Trophoblast cell (in vitro differentiated cells and primary cell): ENCODE data around the gene FASTKD1.
"Not testable (repeated sequence)": the region's sequence is repeated elsewhere in the genome, so short reads cannot be mapped to it uniquely, and the experiment has no call there.

Source experiments
- DNase-seq, 2 donors: peaks; one replicate each; pipeline ENCODE4 v3.0.0-alpha.2; 2016
- H2AFZ ChIP-seq: 2 replicates; pipeline ENCODE4 v1.6.1; 2013; ENCODE audit warnings: low read length, moderate library complexity, mild to moderate bottlenecking; ENCODE audit not compliant: insufficient read depth, poor library complexity
- H2AK5ac ChIP-seq: 2 replicates; pipeline ENCODE4 v1.6.1; 2013; ENCODE audit warnings: mild to moderate bottlenecking, low read length
- H2BK120ac ChIP-seq: 2 replicates; pipeline ENCODE4 v1.6.1; 2013; ENCODE audit warnings: low read length, mild to moderate bottlenecking, moderate library complexity; ENCODE audit not compliant: insufficient read depth, poor library complexity
- H2BK12ac ChIP-seq: 2 replicates; pipeline ENCODE4 v1.6.1; 2013; ENCODE audit warnings: mild to moderate bottlenecking, low read length, moderate library complexity
- H2BK5ac ChIP-seq: 2 replicates; pipeline ENCODE4 v1.6.1; 2013; ENCODE audit warnings: low read length, low read depth, moderate library complexity, mild to moderate bottlenecking; ENCODE audit not compliant: poor library complexity
- H3K14ac ChIP-seq: 2 replicates; pipeline ENCODE4 v1.6.1; 2013; ENCODE audit warnings: mild to moderate bottlenecking, low read length
- H3K18ac ChIP-seq: 2 replicates; pipeline ENCODE4 v1.6.1; 2013; ENCODE audit warnings: mild to moderate bottlenecking, low read length
- H3K23ac ChIP-seq: 2 replicates; pipeline ENCODE4 v1.6.1; 2013; ENCODE audit warnings: low read length
- H3K27ac ChIP-seq: 2 replicates; pipeline ENCODE4 v1.5.1; 2013; ENCODE audit warnings: low read depth, mild to moderate bottlenecking, inconsistent platforms, low read length, moderate library complexity
- H3K27me3 ChIP-seq: 2 replicates; pipeline ENCODE4 v1.6.1; 2013; ENCODE audit warnings: inconsistent platforms, mild to moderate bottlenecking, low read length, moderate library complexity; ENCODE audit not compliant: insufficient read depth
- H3K36me3 ChIP-seq, 2 experiments: 1 replicate in 1 of 2; 2 replicates in 1 of 2; pipeline ENCODE4 v1.6.1; 2013; ENCODE audit warnings: low read length in 2 of 2, mild to moderate bottlenecking in 2 of 2, moderate library complexity in 1 of 2; ENCODE audit not compliant: insufficient read depth in 2 of 2, control insufficient read depth in 1 of 2
- H3K4ac ChIP-seq: 2 replicates; pipeline ENCODE4 v1.6.1; 2013; ENCODE audit warnings: low read depth, mild to moderate bottlenecking, low read length, moderate library complexity
- H3K4me1 ChIP-seq, 2 experiments: 1 replicate in 1 of 2; 2 replicates in 1 of 2; pipeline ENCODE4 v1.6.1; 2013; ENCODE audit warnings: low read length in 2 of 2, mild to moderate bottlenecking in 2 of 2, moderate library complexity in 1 of 2; ENCODE audit not compliant: insufficient read depth in 2 of 2, control insufficient read depth in 1 of 2
- H3K4me2 ChIP-seq: 2 replicates; pipeline ENCODE4 v1.6.1; 2013; ENCODE audit warnings: inconsistent platforms, mild to moderate bottlenecking, low read length, moderate library complexity
- H3K4me3 ChIP-seq: 2 replicates; pipeline ENCODE4 v1.5.1; 2013; ENCODE audit warnings: mild to moderate bottlenecking, low read depth, low read length, inconsistent platforms
- H3K79me1 ChIP-seq: one replicate; pipeline ENCODE4 v1.6.1; 2013; ENCODE audit warnings: low read length
- H3K79me2 ChIP-seq: 2 replicates; pipeline ENCODE4 v1.6.1; 2013; ENCODE audit warnings: low read length, mild to moderate bottlenecking; ENCODE audit not compliant: control insufficient read depth, insufficient read depth, poor library complexity
- H3K9ac ChIP-seq: 2 replicates; pipeline ENCODE4 v1.6.1; 2013; ENCODE audit warnings: mild to moderate bottlenecking, low read length
- H3K9me3 ChIP-seq: 2 replicates; pipeline ENCODE4 v1.6.1; 2013; ENCODE audit warnings: low read depth, mild to moderate bottlenecking, control low read depth, inconsistent platforms, low read length; ENCODE audit not compliant: insufficient read depth
- H4K12ac ChIP-seq: 2 replicates; pipeline ENCODE4 v1.6.1; 2013; ENCODE audit warnings: low read depth, mild to moderate bottlenecking, low read length, moderate library complexity
- H4K8ac ChIP-seq: 2 replicates; pipeline ENCODE4 v1.6.1; 2013; ENCODE audit warnings: low read depth, mild to moderate bottlenecking, low read length, moderate library complexity
- H4K91ac ChIP-seq: one replicate; pipeline ENCODE4 v1.6.1; 2013; ENCODE audit warnings: low read depth, mild to moderate bottlenecking, low read length, moderate library complexity
- WGBS: extraction: QIAGEN DNeasy Blood & Tissue Kit; methylation state at CpG from one replicate; pipeline ENCODE4 v1.1.7; 2013; ENCODE audit warnings: missing lambda C conversion rate; ENCODE audit not compliant: insufficient read length, insufficient coverage; ENCODE audit errors: extremely low coverage; 5-methylcytosine and 5-hydroxymethylcytosine counted together

Gene FASTKD1

GRCh38 chr2:169584005-169584877, 10.6 kb upstream of the FASTKD1 start, which contains the start of gene PPIG:
TSS of gene PPIG (plus strand) at chr2:169584351. CDS start at chr2:169604042, 19,691 bp downstream.
- Histone ChIP-seq H3K4me3 (peak within 1 kb of the TSS; percentile 92), H4K12ac (peak within 1 kb of the TSS; percentile 91), H3K4ac (peak within 1 kb of the TSS; percentile 60), H3K4me2 (peak within 1 kb of the TSS; percentile 86), H3K14ac (peak within 1 kb of the TSS; percentile 81), H4K91ac (peak within 1 kb of the TSS; percentile 85), H3K9ac (peak within 1 kb of the TSS; percentile 81), H2AK5ac (peak within 1 kb of the TSS; percentile 1), H3K4me1 (no peaks in the 10 kb centered on the region), H4K8ac (peak within 1 kb of the TSS; percentile 98), H3K9me3 (no peaks in the 10 kb centered on the region), H2BK12ac (no peak within 1 kb of the TSS), H3K79me1 (peaks cover 7% of the 10 kb centered on the region), H3K27ac (peak within 1 kb of the TSS; percentile 82), H3K79me2 (peaks cover 13% of the 10 kb centered on the region), H3K27me3 (no peaks in the 10 kb centered on the region), H2BK120ac (peak within 1 kb of the TSS; percentile 73), H3K18ac (peak within 1 kb of the TSS; percentile 86), H3K36me3 (no peaks in the 10 kb centered on the region), H3K23ac (no peak within 1 kb of the TSS), H2BK5ac (peak within 1 kb of the TSS; percentile 87), H2AFZ (peak within 1 kb of the TSS; percentile 85)
- DNase-seq: peak; percentile 94 to 95
- WGBS: no CpG with 5 or more reads among the region's 49 CpGs

GRCh38 chr2:169583518-169583917, 9.9 kb upstream of the FASTKD1 start:
- Histone ChIP-seq H3K27ac (no peak overlapping the region), H3K9ac (no peak overlapping the region)

GRCh38 chr2:169582552-169583266, 9.0 kb upstream of the FASTKD1 start:
- not testable (repeated sequence) for H2BK120ac ChIP-seq, DNase-seq, H3K4ac ChIP-seq, H3K9me3 ChIP-seq, H3K27ac ChIP-seq, H3K79me1 ChIP-seq, H2BK12ac ChIP-seq, H3K14ac ChIP-seq, H3K27me3 ChIP-seq, H4K12ac ChIP-seq, H3K4me2 ChIP-seq, H3K9ac ChIP-seq, H3K4me3 ChIP-seq, H3K4me1 ChIP-seq, H4K8ac ChIP-seq, H2AFZ ChIP-seq, H2BK5ac ChIP-seq, H3K36me3 ChIP-seq, H3K18ac ChIP-seq, H3K23ac ChIP-seq, H4K91ac ChIP-seq, H2AK5ac ChIP-seq
- WGBS: no CpG with 5 or more reads among the region's 10 CpGs
- H3K79me2 ChIP-seq: peaks cover 12% of the 10 kb centered on the region

More at GRCh38 chr2:169583518-169583917, 9.9 kb upstream of the FASTKD1 start:
- Histone ChIP-seq H3K36me3 (no peaks in the 10 kb centered on the region), H3K14ac (no peak overlapping the region), H4K91ac (no peak overlapping the region), H3K9me3 (peaks cover 2% of the 10 kb centered on the region), H3K79me2 (peaks cover 13% of the 10 kb centered on the region), H3K4ac (no peak overlapping the region), H3K4me3 (no peak overlapping the region), H4K12ac (no peak overlapping the region), H3K4me2 (no peak overlapping the region), H3K4me1 (no peaks in the 10 kb centered on the region), H2BK5ac (no peak overlapping the region), H2BK12ac (no peak overlapping the region), H3K79me1 (peaks cover 7% of the 10 kb centered on the region), H3K23ac (no peak overlapping the region), H4K8ac (no peak overlapping the region), H2AK5ac (no peak overlapping the region), H2BK120ac (no peak overlapping the region), H3K18ac (no peak overlapping the region), H2AFZ (no peak overlapping the region), H3K27me3 (no peaks in the 10 kb centered on the region)
- no peak for DNase-seq
- no CpG with 5 or more reads among the region's 5 CpGs for WGBS

GRCh38 chr2:169579044-169579443, 5.4 kb upstream of the FASTKD1 start:
- Histone ChIP-seq H4K12ac (no peak overlapping the region), H3K23ac (no peak overlapping the region), H4K91ac (no peak overlapping the region), H2AK5ac (no peak overlapping the region), H3K18ac (no peak overlapping the region), H2BK12ac (no peak overlapping the region), H2BK120ac (no peak overlapping the region), H3K4ac (no peak overlapping the region), H2BK5ac (no peak overlapping the region), H3K9ac (peak overlapping the region; percentile 33), H3K79me2 (no peaks in the 10 kb centered on the region), H3K79me1 (no peaks in the 10 kb centered on the region), H3K4me2 (no peak overlapping the region), H3K14ac (no peak overlapping the region), H4K8ac (no peak overlapping the region), H3K4me1 (no peaks in the 10 kb centered on the region), H3K27me3 (no peaks in the 10 kb centered on the region), H3K36me3 (no peaks in the 10 kb centered on the region), H2AFZ (no peak overlapping the region), H3K4me3 (no peak overlapping the region), H3K9me3 (peaks cover 2% of the 10 kb centered on the region), H3K27ac (no peak overlapping the region)
- DNase-seq: no peak
- no CpG with 5 or more reads among the region's 6 CpGs for WGBS
